Measurements from ENCODE around the gene PDE3A. TPM values are rescaled to one million over a fixed set of nuclear protein-coding genes. Genes with fewer than 3 reads are reported as not detected.
"Not testable (repeated sequence)": the region's sequence is repeated elsewhere in the genome, so short reads cannot be mapped to it uniquely, and the experiment has no call there.

PDE3A gene
- total RNA-seq, 4 donors from 2014 or later, result 51.3 to 150 (median 114) TPM

- in situ Hi-C loops (cut with MboI; ENCODE audit: low pct_ligation_motif_present in 1 of 4, low pct_unique_long_range_greater_than_20kb in 1 of 4, low sequenced_read_pairs in 3 of 4) (no loop called here), intact Hi-C loops (cut with DNase I; ENCODE audit: low total_unique reads) (no loop called here)
- no peak overlapping the region for H3K4me3 ChIP-seq
- DNase-seq, result no peak
- peaks cover 0 to 67% (median 27%) of the 10 kb centered on the region in 4 donors for H3K4me1 ChIP-seq
- no peaks in the 10 kb centered on the region for H3K36me3 ChIP-seq
- H3K27me3 ChIP-seq, result no peaks in the 10 kb centered on the region
- no peak for TF ChIP-seq EP300 (IDR thresholded peaks at IDR 0.05; ENCODE audit: low read depth)
- TF ChIP-seq POLR2A (IDR thresholded peaks at IDR 0.05), result no peak
- TF ChIP-seq CTCF (IDR thresholded peaks at IDR 0.05), result no peak
- no peak for TF ChIP-seq POLR2AphosphoS5 (IDR thresholded peaks at IDR 0.05)
- no peaks in the 10 kb centered on the region for H3K9me3 ChIP-seq
- no peak overlapping the region for H3K27ac ChIP-seq
Observed at GRCh38 chr12:20377750-20378149, 9.4 kb downstream of the PDE3A start.

- in situ Hi-C loops (cut with MboI; ENCODE audit: low pct_ligation_motif_present in 1 of 4, low pct_unique_long_range_greater_than_20kb in 1 of 4, low sequenced_read_pairs in 3 of 4) (no loop called here), intact Hi-C loops (cut with DNase I; ENCODE audit: low total_unique reads) (no loop called here)
- Histone ChIP-seq H3K4me1 (peaks cover 0 to 46% (median 26%) of the 10 kb centered on the region in 4 donors), H3K27me3 (no peaks in the 10 kb centered on the region), H3K27ac (peak overlapping the region; percentile 36 to 62 (median 48)), H3K9me3 (no peaks in the 10 kb centered on the region), H3K4me3 (no peak overlapping the region), H3K36me3 (no peaks in the 10 kb centered on the region)
- 14 to 31% methylated on average over 2 of the region's 2 CpGs for WGBS, 2 donors (ENCODE audit: low coverage in 1 of 2)
- no peak for DNase-seq
- TF ChIP-seq EP300 (IDR thresholded peaks at IDR 0.05; ENCODE audit: low read depth) (no peak), POLR2A (IDR thresholded peaks at IDR 0.05) (no peak), CTCF (IDR thresholded peaks at IDR 0.05) (no peak), POLR2AphosphoS5 (IDR thresholded peaks at IDR 0.05) (peak in 1 of 3 donors; percentile 34)
Observed at GRCh38 chr12:20382117-20382516, 13.8 kb downstream of the PDE3A start.

GRCh38 chr12:20383612-20384011 is 15.3 kb downstream of the PDE3A start:
- H3K36me3 ChIP-seq, result no peaks in the 10 kb centered on the region
- no peaks in the 10 kb centered on the region for H3K27me3 ChIP-seq
- peaks cover 3 to 57% (median 26%) of the 10 kb centered on the region in 4 donors for H3K4me1 ChIP-seq
- in situ Hi-C loops (cut with MboI; ENCODE audit: low pct_ligation_motif_present in 1 of 4, low pct_unique_long_range_greater_than_20kb in 1 of 4, low sequenced_read_pairs in 3 of 4) (no loop called here), intact Hi-C loops (cut with DNase I; ENCODE audit: low total_unique reads) (no loop called here)
- WGBS, 2 donors (ENCODE audit: low coverage in 1 of 2), result 84% methylated on average over 2 of the region's 2 CpGs
- DNase-seq, result no peak
- TF ChIP-seq POLR2AphosphoS5 (IDR thresholded peaks at IDR 0.05) (no peak), CTCF (IDR thresholded peaks at IDR 0.05) (no peak), POLR2A (IDR thresholded peaks at IDR 0.05) (no peak), EP300 (IDR thresholded peaks at IDR 0.05; ENCODE audit: low read depth) (no peak)
- H3K4me3 ChIP-seq, result no peak overlapping the region
- H3K27ac ChIP-seq, result peak overlapping the region in 1 of 4 donors; percentile 62
- H3K9me3 ChIP-seq, result no peaks in the 10 kb centered on the region

GRCh38 chr12:20384836-20385235 is 16.5 kb downstream of the PDE3A start:
- H3K36me3 ChIP-seq; H3K9me3 ChIP-seq; DNase-seq; intact Hi-C loops (cut with DNase I; ENCODE audit: low total_unique reads); in situ Hi-C loops (cut with MboI; ENCODE audit: low pct_ligation_motif_present in 1 of 4, low pct_unique_long_range_greater_than_20kb in 1 of 4, low sequenced_read_pairs in 3 of 4); H3K4me3 ChIP-seq; H3K27ac ChIP-seq; H3K27me3 ChIP-seq: not testable (repeated sequence)
- WGBS, 2 donors (ENCODE audit: low coverage in 1 of 2), result 91 to 93% methylated on average over 6 of the region's 6 CpGs
- H3K4me1 ChIP-seq, result peaks cover 3 to 61% (median 31%) of the 10 kb centered on the region in 4 donors

GRCh38 chr12:20390846-20391245 is 22.5 kb downstream of the PDE3A start:
- peaks cover 3 to 75% (median 40%) of the 10 kb centered on the region in 4 donors for H3K4me1 ChIP-seq
- DNase-seq, result no peak
- H3K9me3 ChIP-seq, result no peaks in the 10 kb centered on the region
- intact Hi-C loops (cut with DNase I; ENCODE audit: low total_unique reads), result no loop called here
- 52 to 54% methylated on average over 2 to 4 of the region's 4 CpGs for WGBS, 2 donors (ENCODE audit: low coverage in 1 of 2)
- H3K4me3 ChIP-seq, result peak overlapping the region in 1 of 4 donors; percentile 25
- TF ChIP-seq CTCF (IDR thresholded peaks at IDR 0.05), result no peak
- TF ChIP-seq POLR2AphosphoS5 (IDR thresholded peaks at IDR 0.05), result peak in 2 of 3 donors; percentile 43 to 56
- H3K27me3 ChIP-seq, result no peaks in the 10 kb centered on the region
- peak overlapping the region; percentile 71 to 74 (median 73) for H3K27ac ChIP-seq
- no peaks in the 10 kb centered on the region for H3K36me3 ChIP-seq
- in situ Hi-C loops (cut with MboI; ENCODE audit: low pct_ligation_motif_present in 1 of 4, low pct_unique_long_range_greater_than_20kb in 1 of 4, low sequenced_read_pairs in 3 of 4), result no loop called here

Measured in transverse colon (tissue), 4 donors.